ENCODE results near the gene PFDN1. TPM values are rescaled to one million over a fixed set of nuclear protein-coding genes. Genes with fewer than 3 reads are reported as not detected.

Gene PFDN1
- total RNA-seq, 1 donor from 2014 or later = 57.9 TPM

- Mint-ChIP-seq H3K4me1 (ENCODE audit: unreplicated experiment) (peaks cover 17% of the 10 kb centered on the region), H3K27me3 (no peaks in the 10 kb centered on the region), H3K9me3 (no peaks in the 10 kb centered on the region), H3K4me3 (no peak overlapping the region), H3K27ac (no peak overlapping the region), H3K36me3 (peaks cover 25% of the 10 kb centered on the region)
- no peak for DNase-seq (ENCODE audit: extremely low spot score, unreplicated experiment)
- no peak for TF ChIP-seq CTCF (conservative IDR thresholded peaks at IDR 0.05)
These were observed 48.9 kb downstream of the PFDN1 start for GRCh38 chr5:140253985-140254384.

- TF ChIP-seq CTCF (conservative IDR thresholded peaks at IDR 0.05) = no peak
- DNase-seq (ENCODE audit: extremely low spot score, unreplicated experiment) = no peak
- no peaks in the 10 kb centered on the region for H3K27me3 Mint-ChIP-seq
- H3K9me3 Mint-ChIP-seq = no peaks in the 10 kb centered on the region
- peaks cover 17% of the 10 kb centered on the region for H3K36me3 Mint-ChIP-seq
- peaks cover 13% of the 10 kb centered on the region for H3K4me1 Mint-ChIP-seq (ENCODE audit: unreplicated experiment)
- H3K4me3 Mint-ChIP-seq = no peak overlapping the region
- no peak overlapping the region for H3K27ac Mint-ChIP-seq
These were observed 50.3 kb downstream of the PFDN1 start for GRCh38 chr5:140252470-140253126.

DNA sequence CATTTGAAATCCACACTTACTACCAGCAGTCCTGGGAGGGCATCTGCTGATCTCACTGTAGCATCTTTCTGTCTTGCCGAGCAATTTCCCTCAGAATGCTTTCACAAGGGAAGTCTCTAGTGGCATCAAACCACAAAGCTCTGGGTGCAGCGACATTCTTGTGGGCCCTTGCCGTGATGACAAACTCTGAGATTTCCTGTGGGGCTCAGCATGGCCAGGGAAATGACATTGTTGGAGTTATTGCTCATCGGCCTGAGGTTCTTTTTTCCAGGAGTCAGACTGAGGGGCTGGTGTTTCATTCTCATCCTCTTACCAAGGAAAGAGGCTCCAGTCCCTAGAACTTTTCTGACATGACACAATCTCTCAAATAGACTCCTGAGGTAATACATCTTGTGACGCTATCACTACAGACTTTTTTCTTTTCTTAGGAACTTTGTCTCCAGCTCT lies 51.4 kb downstream of the PFDN1 start:
- H3K4me3 Mint-ChIP-seq = no peak overlapping the region
- no peaks in the 10 kb centered on the region for H3K9me3 Mint-ChIP-seq
- no peaks in the 10 kb centered on the region for H3K27me3 Mint-ChIP-seq
- H3K36me3 Mint-ChIP-seq = peaks cover 15% of the 10 kb centered on the region
- no peak for TF ChIP-seq CTCF (conservative IDR thresholded peaks at IDR 0.05)
- DNase-seq (ENCODE audit: extremely low spot score, unreplicated experiment) = no peak
- no peak overlapping the region for H3K27ac Mint-ChIP-seq
- peaks cover 11% of the 10 kb centered on the region for H3K4me1 Mint-ChIP-seq (ENCODE audit: unreplicated experiment)

DNA sequence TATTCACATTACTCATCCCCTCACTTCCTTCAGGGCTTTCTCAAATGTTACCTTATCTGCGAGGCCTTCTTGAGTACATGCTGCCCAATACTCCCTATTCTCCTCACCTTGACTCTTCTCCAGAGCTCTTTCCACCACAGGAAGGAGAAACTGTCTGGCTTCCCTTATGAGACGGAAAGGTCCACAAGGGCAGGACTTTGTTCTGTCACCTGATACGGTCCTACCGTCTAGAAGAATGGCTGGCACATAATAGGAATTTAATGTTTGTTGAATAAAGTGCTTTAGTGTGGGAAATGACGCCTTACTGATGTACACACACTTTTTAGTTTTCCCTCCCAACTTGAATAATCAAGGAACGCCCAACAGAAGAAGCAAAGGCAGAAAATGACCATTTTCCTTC lies 52.5 kb downstream of the PFDN1 start:
- no peaks in the 10 kb centered on the region for H3K9me3 Mint-ChIP-seq
- H3K27me3 Mint-ChIP-seq = no peaks in the 10 kb centered on the region
- H3K4me1 Mint-ChIP-seq (ENCODE audit: unreplicated experiment) = peaks cover 11% of the 10 kb centered on the region
- no peak overlapping the region for H3K4me3 Mint-ChIP-seq
- TF ChIP-seq CTCF (conservative IDR thresholded peaks at IDR 0.05) = no peak
- DNase-seq (ENCODE audit: extremely low spot score, unreplicated experiment) = no peak
- H3K36me3 Mint-ChIP-seq = peaks cover 15% of the 10 kb centered on the region
- no peak overlapping the region for H3K27ac Mint-ChIP-seq

DNA sequence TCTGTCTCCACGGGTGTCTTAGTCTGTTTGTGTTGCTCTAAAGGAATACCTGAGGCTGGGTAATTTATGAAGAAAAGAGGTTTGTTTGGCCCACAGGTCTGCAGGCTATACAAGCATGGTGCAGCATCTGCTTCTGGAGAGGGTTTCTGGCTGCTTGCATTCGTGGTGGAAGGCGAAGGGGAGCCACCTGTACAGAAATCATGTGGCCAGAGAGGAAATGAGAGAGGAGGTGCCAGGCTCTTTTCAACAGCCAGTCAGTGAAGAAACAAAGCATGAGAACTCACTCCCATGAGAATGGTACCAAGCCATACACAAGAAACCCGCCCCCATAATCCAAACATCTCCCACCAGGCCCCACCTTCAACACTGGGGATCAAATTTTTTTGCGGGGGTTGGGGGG lies 53.4 kb downstream of the PFDN1 start:
- Mint-ChIP-seq H3K27ac (no peak overlapping the region), H3K4me1 (ENCODE audit: unreplicated experiment) (peaks cover 14% of the 10 kb centered on the region), H3K27me3 (no peaks in the 10 kb centered on the region)

More for the DNA sequence above, 53.4 kb downstream of the PFDN1 start:
- H3K4me3 Mint-ChIP-seq = no peak overlapping the region
- peaks cover 16% of the 10 kb centered on the region for H3K36me3 Mint-ChIP-seq
- H3K9me3 Mint-ChIP-seq = no peaks in the 10 kb centered on the region
- no peak for TF ChIP-seq CTCF (conservative IDR thresholded peaks at IDR 0.05)
- no peak for DNase-seq (ENCODE audit: extremely low spot score, unreplicated experiment)
